SU-DHL-6 (cell line): Measurements from ENCODE around the gene KLHL22.
"Not testable (repeated sequence)": the region's sequence is repeated elsewhere in the genome, so short reads cannot be mapped to it uniquely, and the experiment has no call there.

Source experiments
- H2AFZ ChIP-seq: fragments of 200-600 bp; sonication (generic); 2 replicates; pipeline ENCODE4 v1.6.1; 2014; ENCODE audit warnings: low read depth, mild to moderate bottlenecking, moderate library complexity, mixed read lengths, antibody characterized with exemption, low read length; ENCODE audit not compliant: severe bottlenecking
- H3F3A ChIP-seq: fragments of 200-600 bp; shearing (Covaris generic); 2 replicates; pipeline ENCODE4 v1.6.0; 2016; ENCODE audit warnings: antibody characterized with exemption, mild to moderate bottlenecking; ENCODE audit not compliant: insufficient read depth
- H3K27ac ChIP-seq: fragments of 200-600 bp; sonication (generic); 2 replicates; pipeline ENCODE4 v1.5.1; 2016; ENCODE audit warnings: low read depth, mild to moderate bottlenecking, low read length, moderate library complexity, mixed read lengths
- H3K27me3 ChIP-seq: fragments of 200-600 bp; sonication (generic), shearing (Covaris generic); 2 replicates; pipeline ENCODE4 v1.6.0; 2014; ENCODE audit warnings: mild to moderate bottlenecking, low read length
- H3K36me3 ChIP-seq: fragments of 200-600 bp; sonication (generic); 2 replicates; pipeline ENCODE4 v1.6.1; 2014; ENCODE audit warnings: mild to moderate bottlenecking, low read length, mixed read lengths
- H3K4me2 ChIP-seq: fragments of 300-600, 200-600 bp; shearing (Covaris generic), sonication (generic); 2 replicates; pipeline ENCODE4 v1.6.0; 2014; ENCODE audit warnings: low read length, low read depth, mild to moderate bottlenecking; ENCODE audit not compliant: poor library complexity, severe bottlenecking
- H3K4me3 ChIP-seq: fragments of 200-600 bp; sonication (generic); 2 replicates; pipeline ENCODE4 v1.5.1; 2014; ENCODE audit warnings: antibody characterized with exemption, low read length, mild to moderate bottlenecking, mixed read lengths; ENCODE audit not compliant: insufficient read depth, poor library complexity, severe bottlenecking
- H3K79me2 ChIP-seq: fragments of 200-600 bp; sonication (generic); 2 replicates; pipeline ENCODE4 v1.6.1; 2014; ENCODE audit warnings: mild to moderate bottlenecking, low read length, moderate library complexity; ENCODE audit not compliant: insufficient read depth
- H3K9ac ChIP-seq: fragments of 200-600 bp; sonication (generic); 2 replicates; pipeline ENCODE4 v1.7.0; 2014; ENCODE audit warnings: mild to moderate bottlenecking, low read length
- H3K9me2 ChIP-seq: fragments of 200-600 bp; sonication (generic); replicated peaks from 2 replicates; pipeline ENCODE4 v1.6.1; 2014; ENCODE audit warnings: low read length; ENCODE audit not compliant: insufficient read depth
- H3K9me3 ChIP-seq: fragments of 200-600 bp; sonication (generic); 2 replicates; pipeline ENCODE4 v1.6.1; 2014; ENCODE audit warnings: low read length, mixed read lengths; ENCODE audit not compliant: insufficient read depth
- H4K20me1 ChIP-seq: fragments of 200-600 bp; sonication (generic); 2 replicates; pipeline ENCODE4 v1.6.1; 2014; ENCODE audit warnings: low read depth, mild to moderate bottlenecking, antibody characterized with exemption, low read length, moderate library complexity, mixed read lengths
- CTCF ChIP-seq: fragments of 200-600 bp; sonication (generic); IDR thresholded peaks from one replicate; pipeline ENCODE4 v1.5.1; 2017; ENCODE audit warnings: antibody characterized with exemption, mild to moderate bottlenecking, low read length, moderate library complexity; ENCODE audit not compliant: insufficient read depth, poor library complexity, severe bottlenecking
- EZH2phosphoT487 ChIP-seq: fragments of 200-600 bp; sonication (generic), shearing (Covaris generic); conservative IDR thresholded peaks from 2 replicates; pipeline ENCODE4 v1.6.1; 2018; ENCODE audit warnings: mild to moderate bottlenecking, antibody characterized with exemption, low read length, moderate library complexity, mixed read lengths

KLHL22 gene

GRCh38 chr22:20455709-20456063 lies 39.9 kb downstream of the KLHL22 start:
- Histone ChIP-seq H2AFZ (no peak overlapping the region), H3K9me2 (no peaks in the 10 kb centered on the region), H3K36me3 (no peaks in the 10 kb centered on the region), H3K4me3 (no peak overlapping the region), H3K27ac (no peak overlapping the region), H3F3A (no peaks in the 10 kb centered on the region), H3K4me2 (no peak overlapping the region), H3K9me3 (no peaks in the 10 kb centered on the region), H4K20me1 (no peaks in the 10 kb centered on the region), H3K79me2 (no peaks in the 10 kb centered on the region), H3K9ac (no peak overlapping the region), H3K27me3 (no peaks in the 10 kb centered on the region)
- TF ChIP-seq EZH2phosphoT487 (no peak), CTCF (no peak)

- no peak overlapping the region for H2AFZ ChIP-seq
- H3K9ac ChIP-seq: no peak overlapping the region
- H4K20me1 ChIP-seq: no peaks in the 10 kb centered on the region
- H3K27me3 ChIP-seq: no peaks in the 10 kb centered on the region
- H3F3A ChIP-seq: no peaks in the 10 kb centered on the region
- H3K27ac ChIP-seq: no peak overlapping the region
- H3K9me3 ChIP-seq: no peaks in the 10 kb centered on the region
- TF ChIP-seq EZH2phosphoT487 (no peak), CTCF (no peak)
- H3K9me2 ChIP-seq: no peaks in the 10 kb centered on the region
- no peak overlapping the region for H3K4me3 ChIP-seq
- H3K4me2 ChIP-seq: no peak overlapping the region
- no peaks in the 10 kb centered on the region for H3K79me2 ChIP-seq
- H3K36me3 ChIP-seq: no peaks in the 10 kb centered on the region
These were observed 42.4 kb downstream of the KLHL22 start for GRCh38 chr22:20453222-20453621.

GRCh38 chr22:20451920-20452319 lies 43.7 kb downstream of the KLHL22 start:
- Histone ChIP-seq H3K4me3 (no peak overlapping the region), H3K79me2 (no peaks in the 10 kb centered on the region), H2AFZ (no peak overlapping the region), H3F3A (no peaks in the 10 kb centered on the region), H3K9ac (no peak overlapping the region), H3K36me3 (no peaks in the 10 kb centered on the region), H3K27me3 (no peaks in the 10 kb centered on the region), H3K27ac (no peak overlapping the region), H3K4me2 (no peak overlapping the region), H3K9me3 (no peaks in the 10 kb centered on the region), H3K9me2 (no peaks in the 10 kb centered on the region), H4K20me1 (no peaks in the 10 kb centered on the region)
- TF ChIP-seq EZH2phosphoT487: no peak
- TF ChIP-seq CTCF: no peak

- not testable (repeated sequence) for H4K20me1 ChIP-seq, H3K27me3 ChIP-seq, H3K36me3 ChIP-seq, H3K9ac ChIP-seq, H3K9me2 ChIP-seq, H3F3A ChIP-seq, H3K27ac ChIP-seq, H3K9me3 ChIP-seq, H3K79me2 ChIP-seq, H3K4me3 ChIP-seq, H3K4me2 ChIP-seq, H2AFZ ChIP-seq
These were observed 44.3 kb downstream of the KLHL22 start for GRCh38 chr22:20451129-20451778.
